Adipocyte (in vitro differentiated cells): ENCODE results near the gene LARP7.
A peak's percentile ranks its signal among the peaks of the same experiment; 100 is the strongest.
"Not testable (repeated sequence)": the region's sequence is repeated elsewhere in the genome, so short reads cannot be mapped to it uniquely, and the experiment has no call there.

ENCODE experiments used
- DNase-seq: peaks from one replicate; pipeline ENCODE4 v3.0.0-alpha.2; 2015; ENCODE audit warnings: low read depth
- H3K27me3 ChIP-seq: replicated peaks from 2 replicates; pipeline ENCODE4 v1.7.0; 2013; ENCODE audit warnings: mild to moderate bottlenecking, low read length, moderate library complexity; ENCODE audit not compliant: control insufficient read depth, insufficient read depth
- H3K36me3 ChIP-seq: 2 replicates; pipeline ENCODE4 v1.7.0; 2013; ENCODE audit warnings: low read length, mild to moderate bottlenecking, moderate library complexity; ENCODE audit not compliant: control insufficient read depth, insufficient read depth, severe bottlenecking
- H3K4me1 ChIP-seq: 2 replicates; pipeline ENCODE4 v1.7.0; 2013; ENCODE audit warnings: mild to moderate bottlenecking, low read length, moderate library complexity; ENCODE audit not compliant: control insufficient read depth, insufficient read depth
- H3K4me3 ChIP-seq: 2 replicates; pipeline ENCODE4 v1.7.0; 2013; ENCODE audit warnings: mild to moderate bottlenecking, low read length, moderate library complexity
- H3K9ac ChIP-seq: 2 replicates; pipeline ENCODE4 v1.7.0; 2013; ENCODE audit warnings: mild to moderate bottlenecking, low read length, moderate library complexity
- H3K9me3 ChIP-seq: 2 replicates; pipeline ENCODE4 v1.7.0; 2013; ENCODE audit warnings: mild to moderate bottlenecking, low read length, moderate library complexity; ENCODE audit not compliant: control insufficient read depth

LARP7 gene

DNA sequence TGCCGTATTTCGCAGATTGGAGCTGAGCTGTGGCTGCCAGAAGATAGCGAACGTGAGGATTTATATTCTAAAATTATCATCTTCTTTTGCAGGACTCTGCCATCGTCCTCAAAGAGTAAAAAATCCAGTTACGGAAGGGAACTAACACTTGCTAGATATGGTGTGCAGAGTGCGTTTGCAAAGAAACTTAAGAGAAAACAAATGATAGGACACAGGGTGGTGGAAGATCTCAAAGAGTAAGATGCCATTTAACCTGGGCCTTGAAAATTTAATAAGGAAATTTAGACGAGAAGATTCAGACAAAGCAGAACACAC lies 566 bp downstream of the LARP7 start:
- Histone ChIP-seq H3K27me3 (no peaks in the 10 kb centered on the region), H3K4me1 (peaks cover 12% of the 10 kb centered on the region), H3K9me3 (no peaks in the 10 kb centered on the region), H3K4me3 (peak overlapping the region; percentile 93), H3K9ac (peak overlapping the region; percentile 98), H3K36me3 (no peaks in the 10 kb centered on the region)
- DNase-seq, result no peak

- peaks cover 29% of the 10 kb centered on the region for H3K36me3 ChIP-seq
- H3K9ac ChIP-seq, result no peak overlapping the region
- H3K4me1 ChIP-seq, result peaks cover 7% of the 10 kb centered on the region
- H3K9me3 ChIP-seq, result no peaks in the 10 kb centered on the region
- DNase-seq, result no peak
- H3K27me3 ChIP-seq, result no peaks in the 10 kb centered on the region
- no peak overlapping the region for H3K4me3 ChIP-seq
Measured at GRCh38 chr4:112642526-112642925, 5.6 kb downstream of the LARP7 start.

DNA sequence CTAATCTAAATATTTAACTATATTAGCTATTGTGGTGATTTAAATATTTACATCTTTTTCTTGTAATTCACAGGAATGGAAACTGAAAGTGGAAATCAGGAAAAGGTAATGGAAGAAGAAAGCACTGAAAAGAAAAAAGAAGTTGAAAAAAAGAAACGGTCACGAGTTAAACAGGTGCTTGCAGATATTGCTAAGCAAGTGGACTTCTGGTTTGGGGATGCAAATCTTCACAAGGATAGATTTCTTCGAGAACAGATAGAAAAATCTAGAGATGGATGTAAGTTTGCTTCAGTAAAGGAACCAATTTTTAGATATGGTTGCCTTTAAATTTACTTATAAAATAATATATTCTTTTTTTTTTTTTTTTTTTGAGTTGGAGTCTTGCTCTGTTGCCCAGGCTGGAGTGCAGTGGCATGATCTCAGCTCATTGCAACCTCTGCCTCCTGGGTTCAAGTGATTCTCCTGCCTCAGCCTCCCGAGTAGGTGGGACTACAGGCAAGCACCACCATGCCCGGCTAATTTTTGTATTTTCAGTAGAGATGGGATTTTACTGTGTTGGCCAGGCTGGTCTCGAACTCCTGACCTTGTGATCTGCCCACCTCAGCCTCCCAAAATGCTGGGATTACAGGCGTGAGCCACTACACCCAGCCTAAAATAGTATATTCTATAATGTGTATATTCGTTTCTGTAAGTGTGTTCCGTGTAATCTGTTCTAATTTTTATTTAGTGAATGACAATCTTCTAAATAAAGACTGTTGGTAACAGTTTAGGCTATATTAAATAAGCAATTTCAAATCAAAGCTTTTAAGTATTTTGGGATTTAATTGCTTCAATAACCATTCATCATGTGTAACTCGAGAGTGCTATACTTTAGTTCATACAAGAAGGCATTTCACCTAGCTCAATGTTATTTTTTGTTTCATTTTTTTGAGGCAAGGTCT lies 7.9 kb downstream of the LARP7 start:
- H3K4me3 ChIP-seq, DNase-seq, H3K9me3 ChIP-seq, H3K9ac ChIP-seq, H3K4me1 ChIP-seq, H3K27me3 ChIP-seq: not testable (repeated sequence)
- peaks cover 50% of the 10 kb centered on the region for H3K36me3 ChIP-seq

GRCh38 chr4:112645541-112646329 lies 8.8 kb downstream of the LARP7 start:
- DNase-seq, result no peak
- Histone ChIP-seq H3K4me3 (no peak overlapping the region), H3K27me3 (no peaks in the 10 kb centered on the region), H3K9ac (no peak overlapping the region), H3K4me1 (no peaks in the 10 kb centered on the region), H3K36me3 (peaks cover 59% of the 10 kb centered on the region), H3K9me3 (no peaks in the 10 kb centered on the region)

DNA sequence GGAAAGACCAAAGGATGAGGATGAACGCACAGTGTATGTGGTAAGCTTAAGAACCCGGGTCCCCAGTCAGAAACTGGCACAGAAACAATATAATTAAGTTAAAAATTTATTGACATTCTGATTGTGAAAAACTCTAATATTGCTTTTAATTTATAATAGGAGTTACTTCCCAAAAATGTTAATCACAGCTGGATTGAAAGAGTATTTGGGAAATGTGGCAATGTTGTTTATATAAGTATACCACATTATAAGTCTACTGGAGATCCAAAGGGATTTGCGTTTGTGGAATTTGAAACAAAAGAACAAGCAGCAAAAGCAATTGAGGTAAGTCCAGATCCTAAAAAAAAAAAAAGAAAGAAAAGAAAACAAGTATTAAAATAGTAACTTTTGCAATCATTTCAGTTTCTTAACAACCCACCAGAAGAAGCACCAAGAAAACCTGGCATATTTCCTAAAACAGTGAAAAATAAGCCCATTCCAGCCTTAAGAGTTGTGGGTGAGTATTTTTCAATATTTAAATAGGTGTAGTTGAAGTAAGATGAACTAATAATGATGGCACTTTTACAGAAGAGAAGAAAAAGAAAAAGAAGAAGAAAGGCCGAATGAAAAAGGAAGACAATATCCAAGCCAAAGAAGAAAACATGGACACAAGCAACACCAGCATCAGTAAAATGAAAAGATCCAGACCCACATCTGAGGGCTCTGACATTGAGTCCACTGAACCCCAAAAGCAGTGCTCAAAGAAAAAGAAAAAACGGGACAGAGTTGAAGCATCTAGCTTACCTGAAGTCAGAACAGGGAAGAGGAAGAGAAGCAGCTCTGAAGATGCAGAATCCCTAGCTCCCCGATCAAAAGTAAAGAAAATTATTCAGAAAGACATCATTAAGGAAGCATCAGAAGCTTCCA lies 9.9 kb downstream of the LARP7 start:
- Histone ChIP-seq H3K4me1 (no peaks in the 10 kb centered on the region), H3K4me3 (no peak overlapping the region), H3K36me3 (peaks cover 70% of the 10 kb centered on the region), H3K27me3 (no peaks in the 10 kb centered on the region), H3K9ac (no peak overlapping the region), H3K9me3 (no peaks in the 10 kb centered on the region)
- no peak for DNase-seq

GRCh38 chr4:112647785-112648184 lies 10.8 kb downstream of the LARP7 start:
- DNase-seq, result no peak
- Histone ChIP-seq H3K9me3 (no peaks in the 10 kb centered on the region), H3K4me1 (no peaks in the 10 kb centered on the region), H3K27me3 (no peaks in the 10 kb centered on the region), H3K9ac (no peak overlapping the region), H3K36me3 (peaks cover 80% of the 10 kb centered on the region), H3K4me3 (no peak overlapping the region)

DNA sequence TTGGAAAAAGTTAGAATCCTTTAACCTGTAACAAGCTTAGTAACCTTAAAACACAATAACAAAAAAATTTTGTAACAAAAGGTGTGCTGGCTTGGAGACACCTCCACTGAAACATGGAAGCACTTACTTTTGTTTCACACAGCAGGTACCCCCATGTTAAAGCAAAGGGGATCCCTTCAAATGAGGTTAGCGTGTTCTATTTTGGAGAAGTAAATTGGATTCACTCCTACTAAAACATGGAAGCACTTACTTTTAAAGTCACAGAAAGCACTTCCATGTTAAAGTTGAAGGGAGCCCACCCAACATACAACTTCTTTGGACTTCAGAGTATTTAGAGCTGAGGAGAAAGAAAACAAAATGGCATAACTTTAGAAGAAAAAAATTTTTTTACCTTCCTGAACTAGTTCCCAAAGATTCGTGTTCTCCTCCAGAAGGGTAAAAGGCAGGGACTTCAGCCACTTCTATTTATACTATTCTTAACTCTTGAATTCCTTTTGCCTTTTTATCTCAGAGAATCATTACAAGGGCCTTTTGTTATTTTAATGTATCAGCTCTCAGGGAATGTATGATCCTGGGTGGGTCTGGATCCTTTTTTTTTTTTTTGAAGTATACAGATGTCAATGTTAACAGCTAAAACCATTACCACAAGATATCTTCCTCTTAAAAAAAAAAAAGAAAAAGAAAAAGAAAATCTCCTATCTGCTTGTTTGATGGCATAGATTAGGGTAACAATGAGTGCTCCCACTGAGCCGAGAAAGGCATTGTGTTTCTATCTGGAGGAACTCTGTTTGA lies 11.5 kb downstream of the LARP7 start:
- no peak overlapping the region for H3K4me3 ChIP-seq
- H3K4me1 ChIP-seq, result no peaks in the 10 kb centered on the region
- H3K36me3 ChIP-seq, result peaks cover 86% of the 10 kb centered on the region

GRCh38 chr4:112649055-112649408 lies 12.1 kb downstream of the LARP7 start:
- Histone ChIP-seq H3K9me3 (no peaks in the 10 kb centered on the region), H3K36me3 (peaks cover 91% of the 10 kb centered on the region), H3K27me3 (no peaks in the 10 kb centered on the region), H3K4me1 (no peaks in the 10 kb centered on the region), H3K4me3 (no peak overlapping the region), H3K9ac (no peak overlapping the region)
- DNase-seq, result peak; percentile 12

More for the DNA sequence above, 11.5 kb downstream of the LARP7 start:
- Histone ChIP-seq H3K27me3 (no peaks in the 10 kb centered on the region), H3K9ac (no peak overlapping the region), H3K9me3 (no peaks in the 10 kb centered on the region)
- peak; percentile 14 for DNase-seq

- Histone ChIP-seq H3K4me3 (no peak overlapping the region), H3K27me3 (no peaks in the 10 kb centered on the region), H3K9ac (no peak overlapping the region), H3K36me3 (peaks cover 97% of the 10 kb centered on the region), H3K9me3 (no peaks in the 10 kb centered on the region), H3K4me1 (no peaks in the 10 kb centered on the region)
- DNase-seq, result no peak
Measured at GRCh38 chr4:112650332-112650731, 13.4 kb downstream of the LARP7 start.

DNA sequence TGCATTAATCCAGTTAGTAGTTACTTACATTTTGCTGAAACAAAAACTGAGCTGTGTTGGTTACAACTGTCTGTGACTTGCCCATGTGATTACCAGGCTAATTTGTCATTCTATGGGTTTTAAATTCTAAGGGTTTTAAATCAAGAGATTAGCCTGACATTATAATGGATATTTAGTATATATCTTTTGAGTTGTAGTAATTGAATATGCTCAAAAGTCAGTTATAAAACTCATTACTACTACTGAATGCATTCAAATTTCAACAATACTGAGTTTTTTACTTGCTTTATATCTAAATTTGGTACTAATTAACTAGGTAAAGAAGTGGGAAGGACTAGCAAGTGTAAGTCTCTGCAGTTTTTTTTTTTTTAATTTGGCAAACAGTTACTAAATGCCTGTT lies 14.7 kb downstream of the LARP7 start:
- H3K4me3 ChIP-seq, result no peak overlapping the region

More for the DNA sequence above, 14.7 kb downstream of the LARP7 start:
- Histone ChIP-seq H3K36me3 (peaks cover 97% of the 10 kb centered on the region), H3K9me3 (no peaks in the 10 kb centered on the region), H3K27me3 (no peaks in the 10 kb centered on the region), H3K9ac (no peak overlapping the region), H3K4me1 (no peaks in the 10 kb centered on the region)
- DNase-seq, result no peak
